Measurements from ENCODE around the gene MAD1L1. TPM values are rescaled to one million over a fixed set of nuclear protein-coding genes. Genes with fewer than 3 reads are reported as not detected.

Gene MAD1L1
- total RNA-seq, 1 donor from 2014 or later = 32.3 TPM

- Mint-ChIP-seq H3K4me1 (ENCODE audit: low read depth, unreplicated experiment) (no peaks in the 10 kb centered on the region), H3K9me3 (ENCODE audit: unreplicated experiment) (no peaks in the 10 kb centered on the region), H3K36me3 (ENCODE audit: low read depth, unreplicated experiment) (peaks cover 8% of the 10 kb centered on the region), H3K27me3 (ENCODE audit: low read depth, unreplicated experiment) (no peaks in the 10 kb centered on the region), H3K4me3 (ENCODE audit: unreplicated experiment) (no peak overlapping the region), H3K27ac (ENCODE audit: unreplicated experiment) (no peak overlapping the region)
- Histone ChIP-seq H3K4me2 (ENCODE audit: low read length) (no peak overlapping the region), H3K27me3 (ENCODE audit: insufficient read depth, low read length) (no peaks in the 10 kb centered on the region), H4K20me1 (ENCODE audit: insufficient read depth, low read length) (peaks cover 20% of the 10 kb centered on the region), H3K4me1 (ENCODE audit: insufficient read depth, low read length) (peaks cover 2% of the 10 kb centered on the region), H3K27ac (ENCODE audit: low read depth, low read length) (no peak overlapping the region), H3K4me3 (ENCODE audit: insufficient read depth, low read depth, low read length) (no peak overlapping the region), H3K9me3 (ENCODE audit: insufficient read depth, low read depth, low read length) (no peaks in the 10 kb centered on the region), H2AFZ (ENCODE audit: low read depth, low read length) (no peak overlapping the region), H3K36me3 (ENCODE audit: insufficient read depth, low read length) (no peaks in the 10 kb centered on the region), H3K9ac (ENCODE audit: low read length) (no peak overlapping the region), H3K79me2 (ENCODE audit: insufficient read depth, low read length) (no peaks in the 10 kb centered on the region)
- FAIRE-seq = no peak
- DNase-seq (ENCODE audit: low read depth) = no peak
- TF ChIP-seq EZH2 (IDR thresholded peaks at IDR 0.05; ENCODE audit: insufficient read depth, low read length) = no peak
- no peak for TF ChIP-seq CTCF (IDR thresholded peaks at IDR 0.05; ENCODE audit: insufficient read depth, low read depth, low read length)
Measured at GRCh38 chr7:2007551-2007950, 225.2 kb downstream of the MAD1L1 start.

GRCh38 chr7:2006921-2007381 lies 225.8 kb downstream of the MAD1L1 start:
- Histone ChIP-seq H3K36me3 (ENCODE audit: insufficient read depth, low read length) (no peaks in the 10 kb centered on the region), H3K27ac (ENCODE audit: low read depth, low read length) (no peak overlapping the region), H3K4me2 (ENCODE audit: low read length) (no peak overlapping the region), H2AFZ (ENCODE audit: low read depth, low read length) (no peak overlapping the region), H3K79me2 (ENCODE audit: insufficient read depth, low read length) (no peaks in the 10 kb centered on the region), H3K9me3 (ENCODE audit: insufficient read depth, low read depth, low read length) (no peaks in the 10 kb centered on the region), H4K20me1 (ENCODE audit: insufficient read depth, low read length) (peaks cover 16% of the 10 kb centered on the region), H3K4me1 (ENCODE audit: insufficient read depth, low read length) (peaks cover 2% of the 10 kb centered on the region), H3K4me3 (ENCODE audit: insufficient read depth, low read depth, low read length) (no peak overlapping the region), H3K27me3 (ENCODE audit: insufficient read depth, low read length) (no peaks in the 10 kb centered on the region), H3K9ac (ENCODE audit: low read length) (no peak overlapping the region)
- no peak overlapping the region for H3K4me3 Mint-ChIP-seq (ENCODE audit: unreplicated experiment)
- DNase-seq (ENCODE audit: low read depth) = no peak
- no peak overlapping the region for H3K27ac Mint-ChIP-seq (ENCODE audit: unreplicated experiment)
- peaks cover 3% of the 10 kb centered on the region for H3K36me3 Mint-ChIP-seq (ENCODE audit: low read depth, unreplicated experiment)
- H3K27me3 Mint-ChIP-seq (ENCODE audit: low read depth, unreplicated experiment) = no peaks in the 10 kb centered on the region
- H3K9me3 Mint-ChIP-seq (ENCODE audit: unreplicated experiment) = no peaks in the 10 kb centered on the region
- no peak for FAIRE-seq
- peaks cover 4% of the 10 kb centered on the region for H3K4me1 Mint-ChIP-seq (ENCODE audit: low read depth, unreplicated experiment)
- TF ChIP-seq EZH2 (IDR thresholded peaks at IDR 0.05; ENCODE audit: insufficient read depth, low read length) (no peak), CTCF (IDR thresholded peaks at IDR 0.05; ENCODE audit: insufficient read depth, low read depth, low read length) (no peak)

GRCh38 chr7:2006231-2006771 lies 226.4 kb downstream of the MAD1L1 start:
- Histone ChIP-seq H2AFZ (ENCODE audit: low read depth, low read length) (no peak overlapping the region), H3K4me2 (ENCODE audit: low read length) (no peak overlapping the region), H3K79me2 (ENCODE audit: insufficient read depth, low read length) (no peaks in the 10 kb centered on the region), H3K36me3 (ENCODE audit: insufficient read depth, low read length) (no peaks in the 10 kb centered on the region), H3K4me3 (ENCODE audit: insufficient read depth, low read depth, low read length) (no peak overlapping the region), H4K20me1 (ENCODE audit: insufficient read depth, low read length) (peaks cover 16% of the 10 kb centered on the region), H3K4me1 (ENCODE audit: insufficient read depth, low read length) (peaks cover 2% of the 10 kb centered on the region), H3K9me3 (ENCODE audit: insufficient read depth, low read depth, low read length) (no peaks in the 10 kb centered on the region), H3K9ac (ENCODE audit: low read length) (no peak overlapping the region), H3K27me3 (ENCODE audit: insufficient read depth, low read length) (no peaks in the 10 kb centered on the region), H3K27ac (ENCODE audit: low read depth, low read length) (no peak overlapping the region)
- Mint-ChIP-seq H3K27ac (ENCODE audit: unreplicated experiment) (no peak overlapping the region), H3K4me1 (ENCODE audit: low read depth, unreplicated experiment) (peaks cover 7% of the 10 kb centered on the region), H3K9me3 (ENCODE audit: unreplicated experiment) (no peaks in the 10 kb centered on the region), H3K27me3 (ENCODE audit: low read depth, unreplicated experiment) (no peaks in the 10 kb centered on the region), H3K36me3 (ENCODE audit: low read depth, unreplicated experiment) (peaks cover 6% of the 10 kb centered on the region), H3K4me3 (ENCODE audit: unreplicated experiment) (no peak overlapping the region)
- FAIRE-seq = no peak
- no peak for DNase-seq (ENCODE audit: low read depth)
- no peak for TF ChIP-seq EZH2 (IDR thresholded peaks at IDR 0.05; ENCODE audit: insufficient read depth, low read length)
- no peak for TF ChIP-seq CTCF (IDR thresholded peaks at IDR 0.05; ENCODE audit: insufficient read depth, low read depth, low read length)
